KG1 (cell line): ENCODE data around the gene SMIM41.
"Not testable (repeated sequence)": the region's sequence is repeated elsewhere in the genome, so short reads cannot be mapped to it uniquely, and the experiment has no call there.

Source experiments
- DNase-seq: peaks from one replicate; lab custom pipeline; 2025; lab: John Stamatoyannopoulos, UW

The SMIM41 gene

GRCh38 chr12:52085682-52086180 lies 6.2 kb downstream of the SMIM41 start:
- no peak for DNase-seq

- no peak for DNase-seq
Observed at GRCh38 chr12:52086366-52086765, 6.9 kb downstream of the SMIM41 start.

- DNase-seq, result no peak
Observed at GRCh38 chr12:52086944-52087835, 7.7 kb downstream of the SMIM41 start.

GRCh38 chr12:52087961-52088820 lies 8.7 kb downstream of the SMIM41 start:
- DNase-seq, result no peak

- no peak for DNase-seq
Observed at GRCh38 chr12:52089491-52089890, 10.0 kb downstream of the SMIM41 start.

GRCh38 chr12:52090291-52090690 lies 10.8 kb downstream of the SMIM41 start:
- DNase-seq, result no peak

- no peak for DNase-seq
Observed at GRCh38 chr12:52091061-52091460, 11.6 kb downstream of the SMIM41 start.

- no peak for DNase-seq
Observed at GRCh38 chr12:52091869-52092268, 12.4 kb downstream of the SMIM41 start.

- DNase-seq, result no peak
Observed at GRCh38 chr12:52093346-52093745, 13.8 kb downstream of the SMIM41 start.

GRCh38 chr12:52096332-52097044 lies 17.0 kb downstream of the SMIM41 start:
- no peak for DNase-seq

GRCh38 chr12:52097045-52097666 lies 17.7 kb downstream of the SMIM41 start:
- DNase-seq, result no peak

- DNase-seq, result not testable (repeated sequence)
Observed at GRCh38 chr12:52104431-52105089, 25.1 kb downstream of the SMIM41 start.

GRCh38 chr12:52116222-52117125 lies 37.0 kb downstream of the SMIM41 start:
- not testable (repeated sequence) for DNase-seq

GRCh38 chr12:52117806-52118475 lies 38.4 kb downstream of the SMIM41 start:
- DNase-seq, result not testable (repeated sequence)

GRCh38 chr12:52119398-52120254 lies 40.1 kb downstream of the SMIM41 start:
- DNase-seq, result no peak

- no peak for DNase-seq
Observed at GRCh38 chr12:52120951-52121823, 41.7 kb downstream of the SMIM41 start.

- DNase-seq, result peak; percentile 1
Observed at GRCh38 chr12:52121824-52122539, 42.5 kb downstream of the SMIM41 start.
